Testis (tissue), 2 donors: ENCODE data around the gene IFNA21.

Source experiments
- CTCF ChIP-seq, 3 experiments: fragments of 450-650 bp in 2 of 3; fragments of 200-600 bp in 1 of 3; sonication (generic) in 1 of 3; IDR thresholded peaks; one replicate each; pipeline ENCODE4 v1.5.1; 2016 to 2019; ENCODE audit warnings: antibody characterized with exemption in 3 of 3, mild to moderate bottlenecking in 2 of 3, moderate library complexity in 1 of 3
- POLR2A ChIP-seq: fragments of 450-650 bp; IDR thresholded peaks from one replicate; pipeline ENCODE4 v1.6.1; 2017; ENCODE audit warnings: antibody characterized with exemption, mild to moderate bottlenecking, moderate library complexity

- no peak for TF ChIP-seq CTCF (IDR thresholded peaks at IDR 0.05)
- no peak for TF ChIP-seq POLR2A
Observed at GRCh38 chr9:21210311-21210710, 43.9 kb upstream of the IFNA21 start.
